K562 (cell line): ENCODE data around the gene SLC7A10. TPM values are rescaled to one million over a fixed set of nuclear protein-coding genes. Genes with fewer than 3 reads are reported as not detected.
A peak's percentile ranks its signal among the peaks of the same experiment; 100 is the strongest.

Experiments
- BRD4 ChIP-seq: fragments of 200-600 bp; sonication (generic); IDR thresholded peaks from 2 replicates; pipeline ENCODE4 v1.6.1; 2017; ENCODE audit warnings: inconsistent platforms
- FOXJ2 ChIP-seq: fragments of 200-800 bp; sonication (Bioruptor generic); IDR thresholded peaks from 2 replicates; pipeline ENCODE4 v1.6.1; 2016; ENCODE audit warnings: missing genetic modification characterization, missing compliant biosample characterization
- FUS ChIP-seq: fragments of 200-400 bp; formaldehyde crosslinking; optimal IDR thresholded peaks from 2 replicates; pipeline ENCODE3; 2017; ENCODE audit warnings: low read depth, low read length
- GTF2E2 ChIP-seq: fragments of 200-800 bp; sonication (Bioruptor generic); IDR thresholded peaks from 2 replicates; pipeline ENCODE4 v1.6.1; 2016; ENCODE audit warnings: missing genetic modification characterization, missing compliant biosample characterization
- HDAC2 ChIP-seq: fragments of 450-650 bp; IDR thresholded peaks from 2 replicates; pipeline ENCODE4 v1.6.1; 2016; ENCODE audit warnings: mild to moderate bottlenecking
- HDAC6 ChIP-seq: IDR thresholded peaks from 2 replicates; pipeline ENCODE4 v1.6.1; 2012; ENCODE audit warnings: low read depth, mild to moderate bottlenecking, control low read depth, inconsistent platforms, low read length, moderate library complexity
- KAT2B ChIP-seq: IDR thresholded peaks from one replicate; pipeline ENCODE4 v1.6.1; 2012; ENCODE audit warnings: low read depth, mild to moderate bottlenecking, control low read depth, inconsistent platforms, low read length, moderate library complexity
- KDM5B ChIP-seq: fragments of 200-600 bp; sonication (generic); IDR thresholded peaks from 2 replicates; pipeline ENCODE4 v1.6.1; 2012; ENCODE audit warnings: low read depth, mild to moderate bottlenecking, moderate library complexity, low read length, control low read depth, inconsistent platforms; ENCODE audit not compliant: insufficient replicate concordance
- NBN ChIP-seq: fragments of 450-650 bp; IDR thresholded peaks from 2 replicates; pipeline ENCODE4 v1.6.1; 2016; ENCODE audit warnings: low read depth, mild to moderate bottlenecking
- POLR2B ChIP-seq: fragments of 450-650 bp; IDR thresholded peaks from 2 replicates; pipeline ENCODE4 v1.6.1; 2018; ENCODE audit warnings: low read depth; ENCODE audit not compliant: partially characterized antibody
- PTBP1 ChIP-seq: fragments of 200-400 bp; formaldehyde crosslinking; IDR thresholded peaks from 2 replicates; pipeline ENCODE4 v1.6.1; 2017; ENCODE audit warnings: low read depth, low read length
- RBM22 ChIP-seq: fragments of 200-400 bp; formaldehyde crosslinking; IDR thresholded peaks from 2 replicates; pipeline ENCODE4 v1.6.1; 2018; ENCODE audit warnings: low read length, low read depth; ENCODE audit not compliant: poor library complexity, severe bottlenecking
- TBP ChIP-seq: optimal IDR thresholded peaks from 2 replicates; pipeline ENCODE3; 2011; ENCODE audit warnings: low read depth, low read length, improper control_type of control experiment
- TCF3 ChIP-seq: sonication (generic); formaldehyde crosslinking; IDR thresholded peaks from 2 replicates; pipeline ENCODE4 v1.4.0; 2020; ENCODE audit warnings: mild to moderate bottlenecking, missing genetic modification reagents
- TSC22D4 ChIP-seq: fragments of 450-650 bp; IDR thresholded peaks from 2 replicates; pipeline ENCODE4 v1.6.1; 2016; ENCODE audit warnings: missing genetic modification characterization, missing biosample characterization, control low read depth
- ZBTB17 ChIP-seq: fragments of 450-650 bp; formaldehyde crosslinking; IDR thresholded peaks from 2 replicates; pipeline ENCODE4 v1.4.0; 2020; ENCODE audit warnings: mild to moderate bottlenecking
- ZFP36 ChIP-seq: fragments of 150-350 bp; IDR thresholded peaks from 2 replicates; pipeline ENCODE4 v1.6.1; 2018; ENCODE audit warnings: low read length, low read depth; ENCODE audit not compliant: partially characterized antibody
- ZFX ChIP-seq: sonication (generic); formaldehyde crosslinking; IDR thresholded peaks from 2 replicates; pipeline ENCODE4 v1.8.0; 2022; ENCODE audit warnings: mild to moderate bottlenecking, missing genetic modification reagents, moderate library complexity
- ZNF583 ChIP-seq: fragments of 250-450 bp; sonication (Bioruptor Pico); IDR thresholded peaks from 2 replicates; pipeline ENCODE4 v1.4.0; 2020
- ZNF586 ChIP-seq: fragments of 450-650 bp; formaldehyde crosslinking; conservative IDR thresholded peaks from 2 replicates; pipeline ENCODE4 v1.4.0; 2020; ENCODE audit warnings: mild to moderate bottlenecking, moderate library complexity
- polyA plus RNA-seq, 8 experiments: library from polyadenylated mRNA; depleted of rRNA in 4 of 8; stranded (reverse) in 5 of 8; unstranded in 3 of 8; fragments of >200 nt; fragmentation: Nextera tagmentation in 2 of 8; fragmentation: Illumina TruSeq in 1 of 8; extraction: Ambion mirVana in 2 of 8; extraction: Trizol in 1 of 8; gene quantifications; 2 replicates each; pipeline versions ENCODE4 v1.2.1 to v1.2.3, GENCODE V29; 2011 to 2014; ENCODE audit warnings: inconsistent platforms in 1 of 8, missing spikeins in 1 of 8
- total RNA-seq, 7 experiments: library from RNA; depleted of rRNA in 6 of 7; stranded (reverse); fragments of >200 nt in 6 of 7; fragmentation: Illumina TruSeq in 2 of 7; extraction: Trizol in 2 of 7; gene quantifications; 2 replicates each; pipeline versions ENCODE4 v1.2.1 to v1.2.3, GENCODE V29; 2011 to 2021; ENCODE audit warnings: low replicate concordance in 1 of 7
- TF ChIP-seq, protein P1 (sequence below), 2 experiments: IDR thresholded peaks in 1 of 2; conservative IDR thresholded peaks in 1 of 2; 2 replicates each; pipeline ENCODE4 v1.6.1; 2016; ENCODE audit warnings: low read depth in 2 of 2, mild to moderate bottlenecking in 1 of 2, missing compliant biosample characterization in 1 of 2, missing genetic modification characterization in 1 of 2, moderate library complexity in 1 of 2
- TF ChIP-seq, protein P2 (sequence below): sonication (generic); formaldehyde crosslinking; IDR thresholded peaks from 2 replicates; pipeline ENCODE4 v1.4.0; 2020; ENCODE audit warnings: mild to moderate bottlenecking, missing genetic modification reagents
- TF ChIP-seq, protein P3 (sequence below): sonication (generic); formaldehyde crosslinking; IDR thresholded peaks from 2 replicates; pipeline ENCODE4 v1.8.1; 2023; ENCODE audit warnings: mild to moderate bottlenecking, missing genetic modification reagents, moderate library complexity

The SLC7A10 gene
- total and polyA plus RNA-seq, 9 of the 15 experiments (the other 6 are each of a cell fraction or from before 2014, with no cell fraction given): 0.07 TPM; not detected in 8

DNA sequence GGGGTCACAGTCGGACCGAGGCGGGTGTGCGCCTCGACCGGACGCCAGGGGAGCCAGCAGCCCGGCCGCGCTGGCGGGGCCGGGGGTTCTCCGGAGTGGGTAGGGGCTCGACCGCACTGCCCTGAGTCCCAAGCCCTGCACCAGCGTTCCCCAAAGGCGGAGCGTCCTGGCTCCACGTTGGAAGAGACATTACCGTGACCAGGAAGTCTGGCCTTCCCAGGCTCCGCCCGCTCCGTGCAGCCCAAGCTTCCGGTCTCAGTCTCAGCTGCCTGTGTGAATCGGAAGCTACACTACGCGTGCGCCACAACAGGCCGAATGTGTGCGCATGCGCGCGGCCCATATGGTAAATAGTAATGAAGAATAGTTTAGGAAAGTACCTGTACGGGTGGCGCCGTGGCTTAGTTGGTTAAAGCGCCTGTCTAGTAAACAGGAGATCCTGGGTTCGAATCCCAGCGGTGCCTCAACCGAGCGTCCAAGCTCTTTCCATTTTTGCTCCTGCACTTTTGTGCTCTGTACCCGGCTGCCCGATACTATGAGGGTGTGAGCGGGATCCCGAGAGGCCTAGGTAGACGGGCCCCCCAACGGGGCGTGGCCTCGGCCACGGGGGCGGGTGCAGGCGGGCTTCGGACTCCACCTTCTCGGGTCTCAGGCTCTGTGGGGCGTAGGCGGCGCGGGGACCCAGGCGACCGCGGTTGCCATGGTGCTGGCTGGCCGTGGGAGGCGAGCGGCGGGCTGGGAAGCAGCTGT lies 48.8 kb downstream of the SLC7A10 start (continued):
- peak; percentile 96 for TF ChIP-seq RBM22
- TF ChIP-seq GTF2E2: no peak
- peak; percentile 86; the same call in 1 of the 2 replicates for TF ChIP-seq HDAC6
- peak; percentile 67; the same call in 1 of the 2 replicates for TF ChIP-seq BRD4
- TF ChIP-seq, protein P1, sequence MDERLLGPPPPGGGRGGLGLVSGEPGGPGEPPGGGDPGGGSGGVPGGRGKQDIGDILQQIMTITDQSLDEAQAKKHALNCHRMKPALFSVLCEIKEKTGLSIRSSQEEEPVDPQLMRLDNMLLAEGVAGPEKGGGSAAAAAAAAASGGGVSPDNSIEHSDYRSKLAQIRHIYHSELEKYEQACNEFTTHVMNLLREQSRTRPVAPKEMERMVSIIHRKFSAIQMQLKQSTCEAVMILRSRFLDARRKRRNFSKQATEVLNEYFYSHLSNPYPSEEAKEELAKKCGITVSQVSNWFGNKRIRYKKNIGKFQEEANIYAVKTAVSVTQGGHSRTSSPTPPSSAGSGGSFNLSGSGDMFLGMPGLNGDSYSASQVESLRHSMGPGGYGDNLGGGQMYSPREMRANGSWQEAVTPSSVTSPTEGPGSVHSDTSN (CRISPR knock-in tag; IDR thresholded peaks at IDR 0.05; ENCODE audit: low read depth): no peak
- TF ChIP-seq, protein P1 (tag; conservative IDR thresholded peaks at IDR 0.05; ENCODE audit: low read depth): no peak
- 0 out of 2 replicates have a peak, but pooled peaks have one; percentile 15 for TF ChIP-seq ZNF583 (CRISPR knock-in tag)
- no peak for TF ChIP-seq KAT2B
- peak; percentile 76 for TF ChIP-seq NBN
- TF ChIP-seq PTBP1: 0 out of 2 replicates have a peak, but pooled peaks have one; percentile 66
- peak; percentile 95 for TF ChIP-seq KDM5B
- TF ChIP-seq ZFX: peak; percentile 61
- TF ChIP-seq, protein P2, sequence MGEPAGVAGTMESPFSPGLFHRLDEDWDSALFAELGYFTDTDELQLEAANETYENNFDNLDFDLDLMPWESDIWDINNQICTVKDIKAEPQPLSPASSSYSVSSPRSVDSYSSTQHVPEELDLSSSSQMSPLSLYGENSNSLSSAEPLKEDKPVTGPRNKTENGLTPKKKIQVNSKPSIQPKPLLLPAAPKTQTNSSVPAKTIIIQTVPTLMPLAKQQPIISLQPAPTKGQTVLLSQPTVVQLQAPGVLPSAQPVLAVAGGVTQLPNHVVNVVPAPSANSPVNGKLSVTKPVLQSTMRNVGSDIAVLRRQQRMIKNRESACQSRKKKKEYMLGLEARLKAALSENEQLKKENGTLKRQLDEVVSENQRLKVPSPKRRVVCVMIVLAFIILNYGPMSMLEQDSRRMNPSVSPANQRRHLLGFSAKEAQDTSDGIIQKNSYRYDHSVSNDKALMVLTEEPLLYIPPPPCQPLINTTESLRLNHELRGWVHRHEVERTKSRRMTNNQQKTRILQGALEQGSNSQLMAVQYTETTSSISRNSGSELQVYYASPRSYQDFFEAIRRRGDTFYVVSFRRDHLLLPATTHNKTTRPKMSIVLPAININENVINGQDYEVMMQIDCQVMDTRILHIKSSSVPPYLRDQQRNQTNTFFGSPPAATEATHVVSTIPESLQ: peak; percentile 65; the same call in 1 of the 2 replicates
- TF ChIP-seq ZNF586 (CRISPR knock-in tag): no peak
- peak; percentile 76 for TF ChIP-seq FUS
- 0 out of 2 replicates have a peak, but pooled peaks have one; percentile 16 for TF ChIP-seq HDAC2
- peak; percentile 48; the same call in 1 of the 2 replicates for TF ChIP-seq ZBTB17
- peak; percentile 17; the same call in 1 of the 2 replicates for TF ChIP-seq TCF3 (CRISPR knock-in tag)
- peak; percentile 95 for TF ChIP-seq POLR2B
- TF ChIP-seq, protein P3, sequence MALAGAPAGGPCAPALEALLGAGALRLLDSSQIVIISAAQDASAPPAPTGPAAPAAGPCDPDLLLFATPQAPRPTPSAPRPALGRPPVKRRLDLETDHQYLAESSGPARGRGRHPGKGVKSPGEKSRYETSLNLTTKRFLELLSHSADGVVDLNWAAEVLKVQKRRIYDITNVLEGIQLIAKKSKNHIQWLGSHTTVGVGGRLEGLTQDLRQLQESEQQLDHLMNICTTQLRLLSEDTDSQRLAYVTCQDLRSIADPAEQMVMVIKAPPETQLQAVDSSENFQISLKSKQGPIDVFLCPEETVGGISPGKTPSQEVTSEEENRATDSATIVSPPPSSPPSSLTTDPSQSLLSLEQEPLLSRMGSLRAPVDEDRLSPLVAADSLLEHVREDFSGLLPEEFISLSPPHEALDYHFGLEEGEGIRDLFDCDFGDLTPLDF (CRISPR knock-in tag): peak; percentile 85; the same call in 1 of the 2 replicates
- no peak for TF ChIP-seq TSC22D4
- peak; percentile 99 for TF ChIP-seq TBP
- peak; percentile 80; the same call in 1 of the 2 replicates for TF ChIP-seq FOXJ2 (tag)
- peak; percentile 35 for TF ChIP-seq ZFP36
